ENCODE data around the gene XRN1.
"Not testable (repeated sequence)": the region's sequence is repeated elsewhere in the genome, so short reads cannot be mapped to it uniquely, and the experiment has no call there.

Gene XRN1

GRCh38 chr3:142436951-142437585 lies 10.8 kb downstream of the XRN1 start:
- no peak for DNase-seq

DNA sequence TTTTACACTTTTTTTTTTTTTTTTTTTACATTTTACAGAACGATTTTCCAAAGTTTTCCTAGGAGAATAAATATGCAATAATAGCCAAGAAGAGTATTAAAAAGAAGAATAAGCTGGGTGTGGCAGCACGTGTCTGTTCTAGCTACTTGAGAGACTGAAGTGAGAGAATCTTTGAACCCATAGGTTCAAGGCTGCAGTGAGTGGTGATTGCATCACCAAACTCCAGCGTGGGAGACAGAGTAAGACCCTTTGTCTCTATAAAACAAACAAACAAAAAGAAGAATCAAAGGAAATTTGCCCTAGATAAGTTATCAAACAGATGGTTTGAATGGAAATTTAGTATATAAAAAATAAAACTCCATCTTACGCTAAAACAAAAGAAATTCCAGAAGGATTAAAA lies 13.3 kb downstream of the XRN1 start:
- DNase-seq, result no peak

DNA sequence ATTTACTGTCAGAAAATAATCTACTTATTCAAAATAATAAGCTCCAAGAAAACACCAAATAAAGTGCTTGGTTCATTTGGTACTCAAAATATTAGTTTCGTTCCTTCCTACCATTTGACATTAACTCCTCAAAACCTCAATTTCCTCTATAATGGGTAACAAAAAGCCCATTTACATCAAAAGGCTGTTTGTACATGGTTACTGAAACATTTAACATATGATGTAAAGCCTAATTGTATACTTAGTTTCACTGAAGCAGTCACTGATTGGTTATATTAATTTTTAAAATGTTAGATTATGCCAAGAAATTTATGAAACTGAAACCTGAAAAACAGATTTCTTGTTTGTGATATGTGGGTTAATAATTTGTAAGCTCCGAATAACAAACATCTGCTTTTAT lies 14.7 kb downstream of the XRN1 start:
- no peak for DNase-seq

GRCh38 chr3:142429582-142429981 lies 18.3 kb downstream of the XRN1 start:
- DNase-seq, result no peak

DNA sequence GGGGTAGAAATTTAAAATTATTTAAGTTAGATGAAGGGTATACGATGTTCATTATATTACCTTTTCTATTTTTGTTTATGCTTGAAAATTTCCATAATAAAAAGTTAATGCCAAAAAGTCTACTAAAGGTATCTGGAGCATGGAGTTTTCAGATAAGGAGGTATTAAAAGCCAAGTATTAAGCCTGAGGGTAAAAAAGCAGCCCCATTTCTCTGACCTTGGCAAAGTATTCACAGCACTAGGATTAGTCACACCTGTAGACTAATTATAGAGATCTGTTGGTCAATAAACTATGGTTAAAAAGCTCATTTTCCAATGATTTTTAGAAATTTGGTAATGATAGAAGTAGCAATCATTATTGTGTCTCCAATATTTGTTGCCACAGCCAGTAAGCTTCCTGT lies 23.1 kb downstream of the XRN1 start:
- no peak for DNase-seq

DNA sequence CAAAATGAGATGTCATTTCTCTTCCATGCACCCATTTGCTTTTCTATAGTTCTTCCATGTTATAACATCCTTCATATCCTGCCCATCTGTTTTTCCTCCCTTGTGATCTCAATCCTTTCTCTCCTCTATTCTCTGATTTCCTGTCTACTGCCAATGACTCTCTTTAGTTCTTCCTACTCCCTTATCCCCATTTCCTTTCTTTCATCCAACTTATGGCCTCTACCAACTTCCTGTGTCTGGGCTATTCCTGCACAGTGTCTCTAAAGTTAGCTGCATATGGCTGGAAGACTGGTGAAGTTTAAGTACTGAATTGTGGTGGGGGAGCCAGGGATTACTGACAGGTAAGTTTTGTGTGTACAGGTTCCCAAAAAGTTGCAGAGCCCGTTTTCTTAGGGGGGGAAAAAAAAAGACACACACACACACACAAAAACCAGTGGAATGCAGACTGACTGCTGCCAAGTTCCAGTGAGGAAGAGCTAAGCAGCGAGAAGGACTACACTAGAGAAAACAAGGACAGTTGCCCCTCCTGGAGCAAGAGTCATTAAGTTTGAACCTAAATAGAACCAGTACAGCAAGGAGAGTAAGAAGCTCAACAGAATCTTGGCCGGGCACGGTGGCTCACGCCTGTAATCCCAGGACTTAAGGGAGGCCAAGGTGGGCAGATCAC lies 28.8 kb downstream of the XRN1 start:
- no peak for DNase-seq

GRCh38 chr3:142417302-142417701 lies 30.5 kb downstream of the XRN1 start:
- no peak for DNase-seq

GRCh38 chr3:142400537-142400936 lies 47.3 kb downstream of the XRN1 start:
- not testable (repeated sequence) for DNase-seq

DNA sequence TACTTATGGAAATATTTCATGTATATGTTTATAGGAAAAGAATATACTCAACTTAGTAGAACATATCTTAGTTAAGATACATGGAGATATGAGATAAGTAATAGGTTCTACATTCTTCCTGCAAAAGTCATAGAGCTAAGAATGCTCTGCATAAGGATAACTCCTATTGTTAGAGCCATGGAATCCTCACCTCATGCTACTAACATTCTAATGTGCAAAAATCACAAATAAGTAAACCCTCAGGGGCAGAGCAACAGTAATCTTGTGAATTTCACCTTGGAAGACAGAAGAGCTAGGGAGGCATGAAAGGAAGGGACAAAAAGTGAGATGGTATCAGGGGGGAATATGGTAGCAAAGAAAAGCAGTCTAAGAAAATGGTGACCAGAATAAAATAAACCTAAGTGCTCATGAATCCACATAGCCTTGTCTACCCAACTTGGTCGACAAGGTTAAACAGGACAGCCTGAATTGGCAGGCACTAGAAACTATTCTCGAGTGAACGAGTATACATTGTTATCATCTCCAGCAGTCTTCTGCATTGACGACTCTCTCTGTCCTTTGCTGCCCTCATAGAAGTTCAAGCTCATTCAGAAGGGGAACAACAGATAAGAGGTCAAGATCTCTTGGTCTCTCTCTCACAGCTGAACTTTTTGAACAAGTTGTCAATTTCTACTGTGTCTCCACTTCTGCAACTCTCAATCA lies 52.8 kb downstream of the XRN1 start:
- no peak for DNase-seq

DNA sequence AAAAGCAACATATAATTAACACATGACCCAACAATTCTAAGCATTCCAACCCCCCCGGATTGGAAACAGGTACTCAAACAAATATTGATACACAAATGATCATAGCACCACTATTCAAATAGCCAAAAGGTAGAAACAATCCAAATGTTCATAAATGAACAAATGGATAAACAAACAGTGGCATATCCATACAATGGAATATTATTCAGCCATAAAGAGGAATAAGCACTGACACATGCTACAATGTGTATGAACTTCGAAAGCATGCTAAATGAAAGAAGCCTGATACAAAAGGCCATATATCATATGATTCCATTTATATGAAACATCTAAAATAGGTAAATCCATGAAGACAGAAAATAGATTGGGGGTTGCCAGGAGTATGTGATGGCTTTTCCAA lies 62.8 kb downstream of the XRN1 start:
- no peak for DNase-seq

DNA sequence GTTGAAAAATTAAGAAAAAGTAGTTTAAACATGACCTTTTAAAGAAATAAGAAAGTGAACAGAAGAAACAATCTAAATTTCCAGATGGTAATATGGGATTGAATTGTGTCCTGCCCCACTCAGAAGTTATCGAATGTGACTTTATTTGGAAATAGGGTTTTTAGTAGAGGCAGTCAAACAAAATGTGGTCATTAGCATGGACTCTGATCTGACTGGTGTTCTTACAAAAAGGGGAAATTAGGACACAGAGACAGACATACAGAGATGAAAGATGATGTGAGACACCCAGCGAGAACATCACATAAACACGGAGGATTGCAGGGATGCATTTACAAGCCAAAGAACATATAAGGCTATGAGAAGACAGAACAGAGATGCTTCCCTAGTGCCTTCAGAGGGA lies 73.2 kb downstream of the XRN1 start:
- no peak for DNase-seq

- DNase-seq, result not testable (repeated sequence)
Observed at GRCh38 chr3:142369576-142369975, 78.3 kb downstream of the XRN1 start.

- DNase-seq, result no peak
Observed at GRCh38 chr3:142366434-142366833, 81.4 kb downstream of the XRN1 start.

DNA sequence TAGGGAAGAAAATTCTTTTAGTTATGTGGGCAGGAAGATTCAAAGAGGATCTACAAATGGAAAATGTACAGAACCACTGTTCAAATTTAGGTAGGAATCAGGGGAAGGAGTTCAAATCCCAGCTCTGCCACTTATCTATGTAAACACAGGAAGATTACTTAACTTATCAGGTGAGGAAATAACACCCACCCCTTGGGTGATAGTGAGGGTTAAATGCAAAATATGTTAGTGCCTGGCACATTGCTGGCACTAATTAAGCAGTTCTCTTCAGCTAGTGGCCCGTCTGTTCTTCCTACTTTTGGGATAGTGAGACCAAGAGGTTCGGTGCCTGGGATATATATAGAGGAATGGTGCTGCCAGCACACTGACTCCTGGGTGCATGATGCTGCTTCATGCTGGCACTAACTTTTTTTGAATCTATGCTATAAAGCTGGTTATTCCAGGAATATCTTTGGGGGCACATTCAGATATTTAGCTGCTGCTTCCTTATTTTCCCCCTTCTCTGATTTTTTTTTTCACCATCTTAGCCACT lies 83.8 kb downstream of the XRN1 start:
- DNase-seq, result no peak

DNA sequence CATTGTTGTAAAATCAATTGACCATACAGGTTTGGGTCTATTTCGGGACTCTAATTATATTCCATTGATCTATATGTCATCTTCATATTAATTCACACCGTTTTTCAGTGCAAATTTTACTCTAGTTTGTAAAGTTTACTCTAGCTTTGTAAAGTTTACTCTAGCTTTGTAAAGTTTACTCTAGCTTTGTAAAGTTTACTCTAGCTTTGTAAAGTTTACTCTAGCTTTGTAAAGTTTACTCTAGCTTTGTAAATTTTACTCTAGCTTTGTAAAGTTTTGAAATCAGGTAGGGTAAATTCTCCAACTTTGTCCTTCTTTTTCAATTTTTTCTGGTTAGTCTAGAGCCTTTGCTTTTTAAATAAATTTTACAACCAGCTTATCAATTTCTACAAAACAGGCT lies 84.4 kb downstream of the XRN1 start:
- DNase-seq, result not testable (repeated sequence)

- DNase-seq, result no peak
Observed at GRCh38 chr3:142359367-142359766, 88.5 kb downstream of the XRN1 start.

- no peak for DNase-seq
Observed at GRCh38 chr3:142356818-142357217, 91.0 kb downstream of the XRN1 start.

- DNase-seq, result no peak
Observed at GRCh38 chr3:142355692-142356091, 92.1 kb downstream of the XRN1 start.

- DNase-seq, result no peak
Observed at GRCh38 chr3:142354076-142354475, 93.8 kb downstream of the XRN1 start.

- no peak for DNase-seq
Observed at GRCh38 chr3:142353571-142353970, 94.3 kb downstream of the XRN1 start.

DNA sequence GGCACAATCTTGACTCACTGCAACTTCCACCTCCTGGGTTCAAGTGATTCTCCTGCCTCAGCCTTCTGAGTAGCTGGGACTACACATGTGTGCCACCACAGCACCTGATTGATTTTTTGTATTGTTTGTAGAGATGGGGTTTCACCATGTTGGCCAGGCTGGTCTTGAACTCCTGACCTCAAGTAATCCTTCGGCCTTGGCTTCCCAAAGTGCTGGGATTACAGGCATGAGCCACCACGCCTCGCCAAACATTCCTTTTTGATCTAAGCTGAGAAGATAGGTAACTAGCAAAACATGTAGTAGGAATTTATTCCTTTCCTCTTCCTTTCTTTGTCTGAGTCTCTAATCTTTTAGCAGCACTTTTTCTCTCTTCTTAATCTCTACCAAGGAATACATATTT lies 95.1 kb downstream of the XRN1 start:
- not testable (repeated sequence) for DNase-seq

- no peak for DNase-seq
Observed at GRCh38 chr3:142348460-142348859, 99.4 kb downstream of the XRN1 start.

DNA sequence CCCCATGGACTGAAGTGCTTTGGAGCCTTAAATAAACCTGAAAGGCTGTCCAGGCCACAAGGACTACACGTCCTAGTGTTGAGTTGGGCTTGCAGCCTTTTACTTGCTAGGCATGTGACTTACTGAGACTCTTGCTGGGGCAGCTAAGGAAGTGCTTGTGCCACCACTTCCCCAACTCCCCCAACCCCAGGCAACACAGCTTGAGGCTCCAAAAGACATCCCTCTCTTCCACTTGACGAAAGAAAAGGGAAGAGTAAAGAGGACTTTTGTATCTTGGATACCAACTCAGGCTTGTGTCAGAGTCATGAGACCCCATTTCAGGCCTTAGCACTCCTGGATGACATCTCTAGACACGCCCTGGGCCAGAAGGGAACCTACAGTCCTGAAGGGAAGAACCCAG lies 109.8 kb downstream of the XRN1 start:
- no peak for DNase-seq

DNA sequence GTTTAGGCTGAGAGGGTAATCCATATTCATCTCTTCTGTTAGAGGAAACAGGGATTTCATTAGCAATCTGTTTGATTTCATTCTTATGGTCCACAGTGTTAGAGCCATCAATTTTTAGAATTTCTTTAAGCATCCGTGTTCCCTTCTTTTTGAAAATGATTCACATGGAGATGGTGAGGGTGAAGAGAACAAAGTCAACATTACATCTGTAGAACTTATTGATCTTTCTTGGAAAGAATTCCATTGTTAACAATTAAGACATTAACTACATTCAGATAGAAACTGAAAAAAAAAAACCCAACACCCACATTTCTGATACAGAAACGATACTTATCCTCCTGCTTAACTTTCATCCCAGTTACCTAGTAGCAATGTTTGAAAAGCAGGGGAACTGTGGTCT lies 115.4 kb downstream of the XRN1 start:
- no peak for DNase-seq

All from NCI-H2081 treated with DMSO at 0.1 percent for 48 hours (cell line).